ENCODE measurements around the gene RPS4Y2. TPM values are rescaled to one million over a fixed set of nuclear protein-coding genes. Genes with fewer than 3 reads are reported as not detected.

Gene RPS4Y2
- total and polyA plus RNA-seq, 2 experiments from 2014 or later = not detected

- no peaks in the 10 kb centered on the region for H3K79me2 ChIP-seq
- H3K9me2 ChIP-seq (replicated peaks; ENCODE audit: insufficient read depth) = no peaks in the 10 kb centered on the region
- H3K4me1 ChIP-seq (ENCODE audit: insufficient read depth) = no peaks in the 10 kb centered on the region
- H3K4me3 ChIP-seq = no peak overlapping the region
- no peak for TF ChIP-seq EZH2phosphoT487 (IDR thresholded peaks at IDR 0.05; ENCODE audit: low read depth, severe bottlenecking, unreplicated experiment)
- WGBS (ENCODE audit: low lambda C conversion rate, missing lambda C conversion rate) = no CpG with 5 or more reads among the region's 2 CpGs
- no peaks in the 10 kb centered on the region for H4K20me1 ChIP-seq (ENCODE audit: insufficient read depth, poor library complexity, severe bottlenecking)
- no peak overlapping the region for H3K27ac ChIP-seq
- H2AFZ ChIP-seq = no peak overlapping the region
- no peaks in the 10 kb centered on the region for H3K36me3 ChIP-seq (replicated peaks; ENCODE audit: insufficient read depth, low read depth)
- H3K4me2 ChIP-seq = no peak overlapping the region
- no peaks in the 10 kb centered on the region for H3K27me3 ChIP-seq
- no peak for DNase-seq (ENCODE audit: low spot score)
- H3K9me3 ChIP-seq (ENCODE audit: low read depth) = no peaks in the 10 kb centered on the region
Measured at GRCh38 chrY:20763869-20764268, 8.0 kb downstream of the RPS4Y2 start.

GRCh38 chrY:20765117-20765516 lies 9.2 kb downstream of the RPS4Y2 start:
- H3K27me3 ChIP-seq = no peaks in the 10 kb centered on the region
- H3K4me3 ChIP-seq = no peak overlapping the region
- no peak overlapping the region for H3K27ac ChIP-seq
- H4K20me1 ChIP-seq (ENCODE audit: insufficient read depth, poor library complexity, severe bottlenecking) = no peaks in the 10 kb centered on the region
- H3K4me2 ChIP-seq = no peak overlapping the region
- H3K9me2 ChIP-seq (replicated peaks; ENCODE audit: insufficient read depth) = no peaks in the 10 kb centered on the region
- no peaks in the 10 kb centered on the region for H3K36me3 ChIP-seq (replicated peaks; ENCODE audit: insufficient read depth, low read depth)
- WGBS (ENCODE audit: low lambda C conversion rate, missing lambda C conversion rate) = no CpG with 5 or more reads among the region's 2 CpGs
- no peaks in the 10 kb centered on the region for H3K9me3 ChIP-seq (ENCODE audit: low read depth)
- no peaks in the 10 kb centered on the region for H3K79me2 ChIP-seq
- DNase-seq (ENCODE audit: low spot score) = no peak
- H2AFZ ChIP-seq = no peak overlapping the region
- no peak for TF ChIP-seq EZH2phosphoT487 (IDR thresholded peaks at IDR 0.05; ENCODE audit: low read depth, severe bottlenecking, unreplicated experiment)
- TF ChIP-seq, protein P1, sequence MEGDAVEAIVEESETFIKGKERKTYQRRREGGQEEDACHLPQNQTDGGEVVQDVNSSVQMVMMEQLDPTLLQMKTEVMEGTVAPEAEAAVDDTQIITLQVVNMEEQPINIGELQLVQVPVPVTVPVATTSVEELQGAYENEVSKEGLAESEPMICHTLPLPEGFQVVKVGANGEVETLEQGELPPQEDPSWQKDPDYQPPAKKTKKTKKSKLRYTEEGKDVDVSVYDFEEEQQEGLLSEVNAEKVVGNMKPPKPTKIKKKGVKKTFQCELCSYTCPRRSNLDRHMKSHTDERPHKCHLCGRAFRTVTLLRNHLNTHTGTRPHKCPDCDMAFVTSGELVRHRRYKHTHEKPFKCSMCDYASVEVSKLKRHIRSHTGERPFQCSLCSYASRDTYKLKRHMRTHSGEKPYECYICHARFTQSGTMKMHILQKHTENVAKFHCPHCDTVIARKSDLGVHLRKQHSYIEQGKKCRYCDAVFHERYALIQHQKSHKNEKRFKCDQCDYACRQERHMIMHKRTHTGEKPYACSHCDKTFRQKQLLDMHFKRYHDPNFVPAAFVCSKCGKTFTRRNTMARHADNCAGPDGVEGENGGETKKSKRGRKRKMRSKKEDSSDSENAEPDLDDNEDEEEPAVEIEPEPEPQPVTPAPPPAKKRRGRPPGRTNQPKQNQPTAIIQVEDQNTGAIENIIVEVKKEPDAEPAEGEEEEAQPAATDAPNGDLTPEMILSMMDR (IDR thresholded peaks at IDR 0.05; ENCODE audit: poor library complexity) = no peak
- no peak for TF ChIP-seq EZH2 (IDR thresholded peaks at IDR 0.05; ENCODE audit: borderline replicate concordance)
- no peaks in the 10 kb centered on the region for H3K4me1 ChIP-seq (ENCODE audit: insufficient read depth)

DNA sequence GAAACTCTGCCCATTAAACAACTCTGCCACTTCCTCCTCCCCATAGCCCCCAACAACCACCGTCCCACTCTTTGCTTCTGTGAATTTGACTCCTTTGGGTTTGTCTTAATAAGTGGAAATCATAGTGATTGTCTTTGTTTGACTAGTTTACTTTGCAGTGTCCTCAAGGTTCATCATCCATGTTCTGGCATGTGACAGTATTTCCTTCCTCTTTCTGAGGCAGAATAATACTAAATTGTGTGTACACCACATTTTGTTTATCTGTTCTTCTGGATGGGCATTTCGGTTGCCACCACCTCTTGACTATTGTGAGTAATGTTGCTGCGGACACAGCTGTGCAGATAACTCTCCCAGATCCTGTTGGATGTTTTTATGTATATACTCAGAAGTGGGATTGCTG lies 14.8 kb downstream of the RPS4Y2 start:
- H3K9me3 ChIP-seq (ENCODE audit: low read depth) = no peaks in the 10 kb centered on the region
- no peak overlapping the region for H3K4me3 ChIP-seq
- no CpG with 5 or more reads among the region's 3 CpGs for WGBS (ENCODE audit: low lambda C conversion rate, missing lambda C conversion rate)
- H3K9me2 ChIP-seq (replicated peaks; ENCODE audit: insufficient read depth) = no peaks in the 10 kb centered on the region
- H3K27me3 ChIP-seq = no peaks in the 10 kb centered on the region
- no peak for DNase-seq (ENCODE audit: low spot score)
- H2AFZ ChIP-seq = no peak overlapping the region
- no peak overlapping the region for H3K27ac ChIP-seq
- no peaks in the 10 kb centered on the region for H3K36me3 ChIP-seq (replicated peaks; ENCODE audit: insufficient read depth, low read depth)
- TF ChIP-seq EZH2phosphoT487 (IDR thresholded peaks at IDR 0.05; ENCODE audit: low read depth, severe bottlenecking, unreplicated experiment) (no peak), EZH2 (IDR thresholded peaks at IDR 0.05; ENCODE audit: borderline replicate concordance) (no peak)
- TF ChIP-seq, protein P1 (IDR thresholded peaks at IDR 0.05; ENCODE audit: poor library complexity) = no peak
- H3K4me1 ChIP-seq (ENCODE audit: insufficient read depth) = no peaks in the 10 kb centered on the region
- no peak overlapping the region for H3K4me2 ChIP-seq
- H4K20me1 ChIP-seq (ENCODE audit: insufficient read depth, poor library complexity, severe bottlenecking) = no peaks in the 10 kb centered on the region
- H3K79me2 ChIP-seq = no peaks in the 10 kb centered on the region

GRCh38 chrY:20776104-20776503 lies 20.2 kb downstream of the RPS4Y2 start:
- no peaks in the 10 kb centered on the region for H3K27me3 ChIP-seq
- TF ChIP-seq EZH2 (IDR thresholded peaks at IDR 0.05; ENCODE audit: borderline replicate concordance) (no peak), EZH2phosphoT487 (IDR thresholded peaks at IDR 0.05; ENCODE audit: low read depth, severe bottlenecking, unreplicated experiment) (no peak)
- TF ChIP-seq, protein P1 (IDR thresholded peaks at IDR 0.05; ENCODE audit: poor library complexity) = no peak
- no CpG with 5 or more reads among the region's 4 CpGs for WGBS (ENCODE audit: low lambda C conversion rate, missing lambda C conversion rate)
- H3K27ac ChIP-seq = no peak overlapping the region
- H3K4me1 ChIP-seq (ENCODE audit: insufficient read depth) = no peaks in the 10 kb centered on the region
- H3K79me2 ChIP-seq = no peaks in the 10 kb centered on the region
- no peaks in the 10 kb centered on the region for H3K9me3 ChIP-seq (ENCODE audit: low read depth)
- no peak for DNase-seq (ENCODE audit: low spot score)
- H3K36me3 ChIP-seq (replicated peaks; ENCODE audit: insufficient read depth, low read depth) = no peaks in the 10 kb centered on the region
- no peaks in the 10 kb centered on the region for H3K9me2 ChIP-seq (replicated peaks; ENCODE audit: insufficient read depth)
- H4K20me1 ChIP-seq (ENCODE audit: insufficient read depth, poor library complexity, severe bottlenecking) = no peaks in the 10 kb centered on the region
- no peak overlapping the region for H3K4me2 ChIP-seq
- H3K4me3 ChIP-seq = no peak overlapping the region
- H2AFZ ChIP-seq = no peak overlapping the region
